Aorta (tissue), 5 donors: ENCODE measurements around the gene MAN1A2. TPM values are rescaled to one million over a fixed set of nuclear protein-coding genes. Genes with fewer than 3 reads are reported as not detected.
"Not testable (repeated sequence)": the region's sequence is repeated elsewhere in the genome, so short reads cannot be mapped to it uniquely, and the experiment has no call there.

Experiments
- ATAC-seq: fragments of 200-7000 bp; cut with Tn5 transposase; one replicate; pipeline ENCODE4 v1.9.1; 2022; ENCODE audit warnings: moderate library complexity; ENCODE audit not compliant: low FRiP score
- DNase-seq, 2 donors: peaks; one replicate each; pipeline ENCODE4 v3.0.0-alpha.2; 2020
- H3K27ac ChIP-seq, 2 donors: one replicate each; pipeline ENCODE4 v1.5.1; 2013; ENCODE audit warnings: low read length in 2 of 2, mild to moderate bottlenecking in 2 of 2, moderate library complexity in 2 of 2, control low read depth in 1 of 2, inconsistent platforms in 1 of 2, low read depth in 1 of 2
- H3K27me3 ChIP-seq, 2 donors: one replicate each; pipeline ENCODE4 v1.6.1; 2013; ENCODE audit warnings: control low read depth in 1 of 2, low read length in 1 of 2, mild to moderate bottlenecking in 1 of 2, moderate library complexity in 1 of 2; ENCODE audit not compliant: insufficient read depth in 2 of 2, control insufficient read depth in 1 of 2
- H3K36me3 ChIP-seq, 2 donors: one replicate each; pipeline ENCODE4 v1.6.1; 2013; ENCODE audit warnings: control low read depth in 1 of 2, low read length in 1 of 2, mild to moderate bottlenecking in 1 of 2; ENCODE audit not compliant: insufficient read depth in 2 of 2, control insufficient read depth in 1 of 2
- H3K4me1 ChIP-seq, 2 donors: one replicate each; pipeline ENCODE4 v1.6.1; 2013; ENCODE audit warnings: low read length in 2 of 2, control low read depth in 1 of 2, mild to moderate bottlenecking in 1 of 2, moderate library complexity in 1 of 2; ENCODE audit not compliant: insufficient read depth in 2 of 2, control insufficient read depth in 1 of 2
- H3K4me3 ChIP-seq, 2 donors: one replicate each; pipeline ENCODE4 v1.5.1; 2013; ENCODE audit warnings: low read length in 2 of 2, control low read depth in 1 of 2, mild to moderate bottlenecking in 1 of 2
- H3K9me3 ChIP-seq: one replicate; pipeline ENCODE4 v1.6.1; 2013; ENCODE audit warnings: mild to moderate bottlenecking, low read length; ENCODE audit not compliant: control insufficient read depth
- WGBS, 2 donors: extraction: QIAGEN DNeasy Blood & Tissue Kit; methylation state at CpG; one replicate each; pipeline ENCODE4 v1.1.7; 2013; 5-methylcytosine and 5-hydroxymethylcytosine counted together
- intact Hi-C, 2 donors: fragments of 100-400 bp; cut with DNase I; formaldehyde crosslinking; loops; one replicate each; pipeline versions ENCODE4 v1.14.2 to v1.15.0; 2022
- polyA plus RNA-seq, 2 donors: library from polyadenylated mRNA; stranded (reverse); fragments of 200-250 nt; gene quantifications; one replicate each; pipeline ENCODE4 v1.2.3, GENCODE V29; 2013
- total RNA-seq, 2 donors: library from RNA; stranded (reverse); fragmentation: NEBNext Ultra II Directional; extraction: Animal tissue kit (Norgen Biotek cat#: 25700); gene quantifications; one replicate each; pipeline ENCODE4 v1.2.1, GENCODE V29; 2021
- donor health status: healthy with polysubstance abuse.
- donor health status: Bipolar disorder and iron deficiency.
- donor health status: DM: no; HTN: no; CAD: no.
- donor health status: DM: no; HTN: no; CAD: no.
- donor health status: DM: yes; HTN: yes; CAD: no.

The MAN1A2 gene
- total and polyA plus RNA-seq, 4 donors, result 6.3 to 50.4 (median 29.6) TPM

GRCh38 chr1:117335376-117336086, 31.7 kb upstream of the MAN1A2 start:
- ATAC-seq (no peak), DNase-seq (no peak)
- Histone ChIP-seq H3K27ac (no peak overlapping the region), H3K4me3 (no peak overlapping the region), H3K36me3 (no peaks in the 10 kb centered on the region), H3K27me3 (no peaks in the 10 kb centered on the region), H3K9me3 (no peaks in the 10 kb centered on the region), H3K4me1 (peaks cover 0 to 2% of the 10 kb centered on the region in 2 donors)
- intact Hi-C loops, result no loop called here
- WGBS, 2 donors, result 95 to 97% methylated on average over 4 of the region's 4 CpGs

GRCh38 chr1:117336088-117336817, 31.0 kb upstream of the MAN1A2 start:
- H3K27me3 ChIP-seq, result no peaks in the 10 kb centered on the region
- intact Hi-C loops, result no loop called here
- ATAC-seq (no peak), DNase-seq (no peak)
- H3K4me1 ChIP-seq, result peaks cover 0 to 2% of the 10 kb centered on the region in 2 donors
- H3K27ac ChIP-seq, result no peak overlapping the region
- H3K4me3 ChIP-seq, result no peak overlapping the region
- 9 to 13% methylated on average over 2 of the region's 2 CpGs for WGBS, 2 donors
- no peaks in the 10 kb centered on the region for H3K36me3 ChIP-seq
- H3K9me3 ChIP-seq, result no peaks in the 10 kb centered on the region

GRCh38 chr1:117339866-117340700, 27.2 kb upstream of the MAN1A2 start:
- Histone ChIP-seq H3K27ac (no peak overlapping the region), H3K9me3 (no peaks in the 10 kb centered on the region), H3K4me3 (no peak overlapping the region), H3K36me3 (no peaks in the 10 kb centered on the region), H3K27me3 (no peaks in the 10 kb centered on the region), H3K4me1 (no peaks in the 10 kb centered on the region)
- no peak for ATAC-seq
- intact Hi-C loops, result no loop called here
- DNase-seq, result no peak
- WGBS, 2 donors, result 61 to 63% methylated on average over 6 of the region's 6 CpGs

- no peaks in the 10 kb centered on the region for H3K9me3 ChIP-seq
- ATAC-seq (no peak), DNase-seq (no peak)
- intact Hi-C loops, result no loop called here
- H3K27me3 ChIP-seq, result no peaks in the 10 kb centered on the region
- H3K4me3 ChIP-seq, result no peak overlapping the region
- WGBS, 2 donors, result 81 to 86% methylated on average over 5 of the region's 5 CpGs
- H3K36me3 ChIP-seq, result no peaks in the 10 kb centered on the region
- no peaks in the 10 kb centered on the region for H3K4me1 ChIP-seq
- no peak overlapping the region for H3K27ac ChIP-seq
Measured at GRCh38 chr1:117341123-117341522, 26.1 kb upstream of the MAN1A2 start.

GRCh38 chr1:117342397-117342796, 24.9 kb upstream of the MAN1A2 start:
- DNase-seq (no peak), ATAC-seq (no peak)
- H3K9me3 ChIP-seq, result no peaks in the 10 kb centered on the region
- no peaks in the 10 kb centered on the region for H3K36me3 ChIP-seq
- intact Hi-C loops, result no loop called here
- no peak overlapping the region for H3K4me3 ChIP-seq
- WGBS, 2 donors, result 75 to 80% methylated on average over 2 of the region's 2 CpGs
- H3K4me1 ChIP-seq, result no peaks in the 10 kb centered on the region
- H3K27ac ChIP-seq, result no peak overlapping the region
- H3K27me3 ChIP-seq, result no peaks in the 10 kb centered on the region

GRCh38 chr1:117346206-117346928, 20.9 kb upstream of the MAN1A2 start:
- no peaks in the 10 kb centered on the region for H3K27me3 ChIP-seq
- WGBS, 2 donors, result 76 to 82% methylated on average over 4 of the region's 4 CpGs
- intact Hi-C loops, result no loop called here
- H3K4me1 ChIP-seq, result no peaks in the 10 kb centered on the region
- H3K27ac ChIP-seq, result no peak overlapping the region
- no peaks in the 10 kb centered on the region for H3K9me3 ChIP-seq
- H3K4me3 ChIP-seq, result no peak overlapping the region
- no peak for DNase-seq
- no peak for ATAC-seq
- no peaks in the 10 kb centered on the region for H3K36me3 ChIP-seq

- H3K9me3 ChIP-seq, result no peaks in the 10 kb centered on the region
- H3K4me3 ChIP-seq, result no peak overlapping the region
- H3K27ac ChIP-seq, result no peak overlapping the region
- intact Hi-C loops, result no loop called here
- no peaks in the 10 kb centered on the region for H3K27me3 ChIP-seq
- DNase-seq (no peak), ATAC-seq (no peak)
- no peaks in the 10 kb centered on the region for H3K4me1 ChIP-seq
- no peaks in the 10 kb centered on the region for H3K36me3 ChIP-seq
- WGBS, 2 donors, result 89 to 91% methylated on average over 4 of the region's 4 CpGs
Measured at GRCh38 chr1:117347907-117348306, 19.3 kb upstream of the MAN1A2 start.

GRCh38 chr1:117352695-117353094, 14.6 kb upstream of the MAN1A2 start:
- H3K9me3 ChIP-seq, H3K4me1 ChIP-seq, H3K27ac ChIP-seq, DNase-seq, H3K36me3 ChIP-seq, ATAC-seq, intact Hi-C loops, H3K27me3 ChIP-seq, H3K4me3 ChIP-seq: not testable (repeated sequence)
- WGBS, 2 donors, result 89 to 90% methylated on average over 2 to 3 of the region's 3 CpGs
